Measurements from ENCODE around the gene PHACTR1. TPM values are rescaled to one million over a fixed set of nuclear protein-coding genes. Genes with fewer than 3 reads are reported as not detected.

Gene PHACTR1
- total RNA-seq: 1 to 10 TPM; 2.0 to 8.3 (median 4.5) TPM

DNA sequence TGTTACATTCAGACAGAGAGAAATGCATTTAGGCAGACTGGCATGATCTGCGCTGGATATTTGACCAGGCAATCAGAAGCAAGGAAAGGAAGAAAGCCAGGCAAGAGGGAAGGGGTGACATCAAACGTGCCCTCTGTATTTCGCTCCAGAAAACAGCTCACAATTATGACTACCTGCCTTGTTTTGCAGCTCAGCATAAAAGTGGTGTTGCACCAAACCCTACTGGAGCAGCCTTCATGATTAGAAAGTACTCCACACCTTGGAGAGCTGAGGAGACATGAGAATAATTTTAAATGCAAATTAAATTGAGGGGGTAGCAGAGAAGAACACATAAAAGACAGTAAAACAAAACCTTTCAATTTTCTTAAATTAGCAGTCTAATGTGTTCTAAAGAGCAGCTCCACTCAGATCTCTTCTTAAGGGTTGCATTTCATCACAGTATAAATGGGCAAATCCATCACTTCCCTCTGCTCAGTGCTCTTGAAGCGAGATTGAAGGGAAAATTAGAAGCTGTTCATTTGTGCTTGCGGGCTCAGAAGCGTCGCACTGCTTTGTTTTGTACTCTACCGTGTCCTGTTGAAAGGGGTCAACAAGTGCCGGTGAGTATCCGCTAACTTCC lies at the start of gene PHACTR1:
Gene PHACTR1 (plus strand): TSS at position 470 of the 619 bp plus-strand sequence.
- Histone ChIP-seq H3K9me3 (no peaks in the 10 kb centered on the region), H3K4me1 (no peaks in the 10 kb centered on the region), H3K27me3 (no peaks in the 10 kb centered on the region), H3K36me3 (no peaks in the 10 kb centered on the region), H3K4me3 (no peak within 1 kb of the TSS), H3K27ac (no peak within 1 kb of the TSS)
- no peak for DNase-seq
- TF ChIP-seq, protein P1, sequence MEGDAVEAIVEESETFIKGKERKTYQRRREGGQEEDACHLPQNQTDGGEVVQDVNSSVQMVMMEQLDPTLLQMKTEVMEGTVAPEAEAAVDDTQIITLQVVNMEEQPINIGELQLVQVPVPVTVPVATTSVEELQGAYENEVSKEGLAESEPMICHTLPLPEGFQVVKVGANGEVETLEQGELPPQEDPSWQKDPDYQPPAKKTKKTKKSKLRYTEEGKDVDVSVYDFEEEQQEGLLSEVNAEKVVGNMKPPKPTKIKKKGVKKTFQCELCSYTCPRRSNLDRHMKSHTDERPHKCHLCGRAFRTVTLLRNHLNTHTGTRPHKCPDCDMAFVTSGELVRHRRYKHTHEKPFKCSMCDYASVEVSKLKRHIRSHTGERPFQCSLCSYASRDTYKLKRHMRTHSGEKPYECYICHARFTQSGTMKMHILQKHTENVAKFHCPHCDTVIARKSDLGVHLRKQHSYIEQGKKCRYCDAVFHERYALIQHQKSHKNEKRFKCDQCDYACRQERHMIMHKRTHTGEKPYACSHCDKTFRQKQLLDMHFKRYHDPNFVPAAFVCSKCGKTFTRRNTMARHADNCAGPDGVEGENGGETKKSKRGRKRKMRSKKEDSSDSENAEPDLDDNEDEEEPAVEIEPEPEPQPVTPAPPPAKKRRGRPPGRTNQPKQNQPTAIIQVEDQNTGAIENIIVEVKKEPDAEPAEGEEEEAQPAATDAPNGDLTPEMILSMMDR (IDR thresholded peaks at IDR 0.05): no peak
- TF ChIP-seq POLR2A (IDR thresholded peaks at IDR 0.05): no peak
- intact Hi-C loops (cut with DNase I; ENCODE audit: low total_unique reads): no loop called here

GRCh38 chr6:12666886-12667285 lies 49.7 kb upstream of the PHACTR1 start:
- Histone ChIP-seq H3K27ac (no peak overlapping the region), H3K4me1 (no peaks in the 10 kb centered on the region), H3K4me3 (no peak overlapping the region), H3K27me3 (no peaks in the 10 kb centered on the region), H3K9me3 (no peaks in the 10 kb centered on the region), H3K36me3 (no peaks in the 10 kb centered on the region)
- intact Hi-C loops (cut with DNase I; ENCODE audit: low total_unique reads): no loop called here
- TF ChIP-seq POLR2A (IDR thresholded peaks at IDR 0.05): no peak
- TF ChIP-seq, protein P1 (IDR thresholded peaks at IDR 0.05): no peak
- no peak for DNase-seq

DNA sequence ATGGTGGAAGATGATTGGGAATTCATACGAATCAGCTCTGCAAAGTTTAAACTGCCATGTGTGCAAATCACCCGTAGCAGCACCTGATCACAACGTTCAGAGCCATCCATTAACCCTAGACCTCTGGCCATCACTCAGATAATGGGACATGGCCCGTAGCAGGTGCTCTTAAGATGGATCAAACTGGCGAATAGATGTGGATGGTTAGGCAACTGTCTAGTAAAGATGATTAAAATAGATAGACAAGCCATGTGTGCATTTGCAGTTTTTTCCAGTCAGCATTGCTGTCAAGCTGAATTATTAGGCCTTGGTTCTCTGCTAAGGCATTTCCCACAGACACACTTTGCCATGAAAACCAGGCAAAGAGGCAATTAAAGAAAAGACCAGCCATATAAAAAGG lies 40.6 kb upstream of the PHACTR1 start:
- TF ChIP-seq, protein P1 (IDR thresholded peaks at IDR 0.05): no peak
- TF ChIP-seq POLR2A (IDR thresholded peaks at IDR 0.05): no peak
- no peak for DNase-seq
- intact Hi-C loops (cut with DNase I; ENCODE audit: low total_unique reads): no loop called here

DNA sequence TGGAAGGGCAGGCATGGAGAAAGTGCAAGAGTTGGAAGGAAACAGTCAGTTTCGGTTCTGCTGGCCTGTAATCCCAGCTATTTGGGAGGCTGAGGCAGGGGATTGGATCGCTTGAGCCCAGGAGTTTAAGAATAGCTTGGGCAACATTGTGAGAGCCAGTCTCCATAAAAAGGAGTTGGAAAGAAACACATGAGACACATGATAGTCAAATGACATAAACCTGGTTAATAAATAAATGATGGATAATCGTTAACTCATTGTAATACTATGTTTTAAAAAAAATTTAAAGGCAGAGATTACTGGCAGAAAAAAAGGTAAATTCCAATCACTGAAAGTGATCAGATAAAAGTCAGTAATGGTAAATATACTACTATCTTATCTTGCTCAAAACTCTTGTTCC lies 37.2 kb upstream of the PHACTR1 start:
- H3K27ac ChIP-seq: no peak overlapping the region
- intact Hi-C loops (cut with DNase I; ENCODE audit: low total_unique reads): no loop called here
- H3K9me3 ChIP-seq: no peaks in the 10 kb centered on the region
- H3K4me3 ChIP-seq: no peak overlapping the region
- H3K27me3 ChIP-seq: no peaks in the 10 kb centered on the region
- no peak for DNase-seq
- H3K36me3 ChIP-seq: no peaks in the 10 kb centered on the region
- TF ChIP-seq, protein P1 (IDR thresholded peaks at IDR 0.05): no peak
- no peak for TF ChIP-seq POLR2A (IDR thresholded peaks at IDR 0.05)
- no peaks in the 10 kb centered on the region for H3K4me1 ChIP-seq

More for the DNA sequence above, 40.6 kb upstream of the PHACTR1 start:
- no peaks in the 10 kb centered on the region for H3K27me3 ChIP-seq
- no peaks in the 10 kb centered on the region for H3K4me1 ChIP-seq
- no peak overlapping the region for H3K4me3 ChIP-seq
- no peaks in the 10 kb centered on the region for H3K9me3 ChIP-seq
- no peak overlapping the region for H3K27ac ChIP-seq
- H3K36me3 ChIP-seq: no peaks in the 10 kb centered on the region

DNA sequence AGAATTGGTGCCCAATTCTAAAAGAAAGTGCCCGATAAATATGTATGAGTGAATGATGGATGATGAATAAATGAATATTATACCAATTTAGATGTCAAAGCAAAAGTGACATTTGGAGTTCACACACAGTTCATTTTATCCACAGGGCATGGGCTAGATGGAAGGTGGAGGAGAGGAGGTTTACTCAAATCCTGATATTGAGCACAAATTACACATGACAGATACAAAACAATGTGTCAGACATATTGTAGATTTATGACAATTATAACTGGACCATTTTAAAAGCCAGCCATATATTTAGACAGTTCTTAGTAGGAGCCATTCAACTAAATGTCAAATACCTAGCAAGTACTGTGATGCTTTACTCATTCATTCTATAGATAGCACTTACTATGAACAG lies 23.4 kb upstream of the PHACTR1 start:
- Histone ChIP-seq H3K27ac (no peak overlapping the region), H3K27me3 (no peaks in the 10 kb centered on the region), H3K4me3 (no peak overlapping the region), H3K9me3 (no peaks in the 10 kb centered on the region), H3K4me1 (no peaks in the 10 kb centered on the region), H3K36me3 (no peaks in the 10 kb centered on the region)
- intact Hi-C loops (cut with DNase I; ENCODE audit: low total_unique reads): no loop called here
- DNase-seq: no peak
- no peak for TF ChIP-seq POLR2A (IDR thresholded peaks at IDR 0.05)
- TF ChIP-seq, protein P1 (IDR thresholded peaks at IDR 0.05): no peak
